BE2C (cell line): ENCODE measurements around the gene SLC6A12.

Source experiments
- DNase-seq: peaks from one replicate; pipeline ENCODE4 v3.0.0-alpha.2; 2020
- H3K27me3 ChIP-seq: fragments of 250-450 bp; sonication (Bioruptor Pico); 2 replicates; pipeline ENCODE4 v1.5.1; 2020; ENCODE audit warnings: mild to moderate bottlenecking
- H3K36me3 ChIP-seq: fragments of 250-450 bp; sonication (Bioruptor Pico); 2 replicates; pipeline ENCODE4 v1.5.1; 2020; ENCODE audit warnings: mild to moderate bottlenecking
- H3K4me1 ChIP-seq: fragments of 250-450 bp; sonication (Bioruptor Pico); 2 replicates; pipeline ENCODE4 v1.5.1; 2020
- H3K4me3 ChIP-seq: 2 replicates; pipeline ENCODE4 v1.5.1; 2011; ENCODE audit warnings: low read depth, low read length
- H3K9me3 ChIP-seq: fragments of 250-450 bp; sonication (Bioruptor Pico); 2 replicates; pipeline ENCODE4 v1.5.1; 2020
- TF ChIP-seq, protein P1 (sequence below): IDR thresholded peaks from 2 replicates; pipeline ENCODE4 v1.5.1; 2012; ENCODE audit warnings: mild to moderate bottlenecking, low read depth, low read length

SLC6A12 gene

DNA sequence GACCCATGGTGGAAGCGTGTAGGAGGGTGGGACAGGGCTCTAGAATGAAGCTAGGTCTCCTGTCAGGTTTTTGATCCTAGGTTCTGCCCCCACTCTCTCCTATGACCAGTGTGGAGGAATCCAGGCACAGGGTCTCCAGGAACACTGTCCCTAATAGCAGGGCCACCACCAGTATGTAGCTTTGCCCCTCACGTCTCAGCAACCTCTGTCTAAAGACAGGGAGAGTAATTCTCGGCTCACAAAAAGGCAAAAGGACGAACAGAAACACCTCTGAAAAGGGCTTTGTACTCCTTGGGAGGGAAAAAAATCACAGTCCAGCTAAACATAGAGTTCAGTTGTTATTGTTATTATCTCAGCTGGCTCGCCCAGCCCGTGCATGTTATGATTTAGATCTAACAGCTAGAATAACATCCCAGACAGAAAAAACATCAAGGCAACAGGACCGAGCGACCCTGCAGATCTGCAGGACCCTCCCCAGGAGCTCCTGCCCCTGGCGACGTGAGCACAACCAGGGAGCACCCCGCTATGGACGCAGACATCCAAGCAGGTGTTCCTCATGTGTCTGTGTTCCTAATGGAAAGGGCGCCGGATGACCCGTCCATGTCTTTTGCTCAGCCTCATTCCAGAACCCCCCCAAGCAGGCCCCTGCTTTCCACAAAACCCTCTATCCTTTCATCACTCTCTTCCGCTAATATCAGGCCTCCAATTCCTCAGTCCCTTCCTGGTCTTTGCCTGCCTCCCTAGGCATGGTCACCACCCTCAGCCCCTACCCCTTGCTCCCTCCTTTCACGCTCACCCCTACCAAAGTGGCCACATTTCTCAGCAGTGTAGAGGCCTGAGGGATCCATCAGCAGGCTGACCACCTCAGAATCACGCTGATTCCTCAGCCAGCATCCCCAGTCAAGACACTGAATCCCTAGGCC, 14.2 kb upstream of the SLC6A12 start:
- Histone ChIP-seq H3K4me3 (no peak overlapping the region), H3K36me3 (no peaks in the 10 kb centered on the region), H3K4me1 (no peaks in the 10 kb centered on the region), H3K9me3 (no peaks in the 10 kb centered on the region), H3K27me3 (no peaks in the 10 kb centered on the region)
- DNase-seq = no peak
- TF ChIP-seq, protein P1, sequence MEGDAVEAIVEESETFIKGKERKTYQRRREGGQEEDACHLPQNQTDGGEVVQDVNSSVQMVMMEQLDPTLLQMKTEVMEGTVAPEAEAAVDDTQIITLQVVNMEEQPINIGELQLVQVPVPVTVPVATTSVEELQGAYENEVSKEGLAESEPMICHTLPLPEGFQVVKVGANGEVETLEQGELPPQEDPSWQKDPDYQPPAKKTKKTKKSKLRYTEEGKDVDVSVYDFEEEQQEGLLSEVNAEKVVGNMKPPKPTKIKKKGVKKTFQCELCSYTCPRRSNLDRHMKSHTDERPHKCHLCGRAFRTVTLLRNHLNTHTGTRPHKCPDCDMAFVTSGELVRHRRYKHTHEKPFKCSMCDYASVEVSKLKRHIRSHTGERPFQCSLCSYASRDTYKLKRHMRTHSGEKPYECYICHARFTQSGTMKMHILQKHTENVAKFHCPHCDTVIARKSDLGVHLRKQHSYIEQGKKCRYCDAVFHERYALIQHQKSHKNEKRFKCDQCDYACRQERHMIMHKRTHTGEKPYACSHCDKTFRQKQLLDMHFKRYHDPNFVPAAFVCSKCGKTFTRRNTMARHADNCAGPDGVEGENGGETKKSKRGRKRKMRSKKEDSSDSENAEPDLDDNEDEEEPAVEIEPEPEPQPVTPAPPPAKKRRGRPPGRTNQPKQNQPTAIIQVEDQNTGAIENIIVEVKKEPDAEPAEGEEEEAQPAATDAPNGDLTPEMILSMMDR = no peak

DNA sequence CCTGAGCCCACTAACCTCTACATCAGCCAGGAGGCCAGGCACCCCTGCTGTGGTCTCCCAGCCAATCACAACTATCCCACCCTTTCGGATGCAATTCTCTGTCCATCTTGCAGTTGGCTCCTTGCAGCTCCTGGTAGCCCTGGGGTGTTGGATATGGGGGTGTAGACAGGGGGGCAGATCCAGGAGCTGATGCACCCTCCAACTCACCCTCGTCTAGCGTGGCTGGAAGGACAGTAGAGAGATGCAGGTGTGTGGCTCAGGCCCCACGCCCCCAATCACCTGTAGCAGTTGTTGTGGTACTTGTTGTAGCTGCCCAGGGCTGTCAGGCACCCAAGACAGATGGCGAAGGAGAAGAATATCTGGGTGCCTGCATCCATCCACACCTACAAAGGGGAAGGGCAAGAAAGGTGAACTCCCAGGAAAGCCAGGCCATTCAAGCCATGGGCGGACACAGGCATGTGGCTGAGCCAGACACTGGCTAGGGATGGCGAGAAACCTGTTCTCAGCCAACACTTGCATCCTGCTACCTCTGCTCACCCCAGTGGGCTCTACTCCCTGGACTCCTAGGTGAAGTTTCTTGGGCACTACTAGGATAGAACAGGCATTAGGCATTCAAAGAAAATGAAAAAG, 13.4 kb upstream of the SLC6A12 start:
- Histone ChIP-seq H3K27me3 (no peaks in the 10 kb centered on the region), H3K4me1 (no peaks in the 10 kb centered on the region), H3K9me3 (no peaks in the 10 kb centered on the region), H3K4me3 (no peak overlapping the region), H3K36me3 (no peaks in the 10 kb centered on the region)
- DNase-seq = no peak
- TF ChIP-seq, protein P1 = no peak

DNA sequence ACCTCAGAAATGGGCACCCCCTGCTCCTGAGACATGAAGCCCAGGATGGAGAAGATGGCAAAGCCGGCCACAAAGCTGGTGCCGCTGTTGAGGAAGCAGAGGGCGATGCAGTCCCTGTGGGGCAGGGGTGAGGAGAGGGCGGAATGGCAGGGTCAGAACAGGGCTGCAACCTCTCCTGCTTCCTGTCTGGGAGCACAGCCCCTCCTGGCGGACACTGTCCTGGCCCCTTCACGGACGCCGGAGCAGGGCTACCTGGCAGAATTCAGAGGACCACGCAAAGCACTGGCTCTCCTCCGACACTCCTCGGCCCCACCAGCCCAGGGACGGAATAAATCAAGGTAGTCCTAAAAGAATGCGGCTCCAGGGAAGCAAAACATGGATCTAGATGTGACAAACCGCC, 12.4 kb upstream of the SLC6A12 start:
- Histone ChIP-seq H3K9me3 (no peaks in the 10 kb centered on the region), H3K27me3 (no peaks in the 10 kb centered on the region), H3K4me3 (no peak overlapping the region)

GRCh38 chr12:225012-225411, 11.1 kb upstream of the SLC6A12 start:
- TF ChIP-seq, protein P1 = no peak

More for the DNA sequence above, 12.4 kb upstream of the SLC6A12 start:
- no peaks in the 10 kb centered on the region for H3K36me3 ChIP-seq
- TF ChIP-seq, protein P1 = no peak
- DNase-seq = no peak
- no peaks in the 10 kb centered on the region for H3K4me1 ChIP-seq

GRCh38 chr12:224330-224729, 10.4 kb upstream of the SLC6A12 start:
- TF ChIP-seq, protein P1 = no peak
- no peak overlapping the region for H3K4me3 ChIP-seq
- no peaks in the 10 kb centered on the region for H3K4me1 ChIP-seq
- H3K9me3 ChIP-seq = no peaks in the 10 kb centered on the region
- H3K27me3 ChIP-seq = no peaks in the 10 kb centered on the region
- no peak for DNase-seq
- H3K36me3 ChIP-seq = no peaks in the 10 kb centered on the region

More at GRCh38 chr12:225012-225411, 11.1 kb upstream of the SLC6A12 start:
- Histone ChIP-seq H3K36me3 (no peaks in the 10 kb centered on the region), H3K4me1 (no peaks in the 10 kb centered on the region), H3K4me3 (no peak overlapping the region), H3K9me3 (no peaks in the 10 kb centered on the region), H3K27me3 (no peaks in the 10 kb centered on the region)
- DNase-seq = no peak

GRCh38 chr12:223841-224240, 9.9 kb upstream of the SLC6A12 start:
- no peaks in the 10 kb centered on the region for H3K36me3 ChIP-seq
- TF ChIP-seq, protein P1 = no peak
- H3K4me3 ChIP-seq = no peak overlapping the region
- no peaks in the 10 kb centered on the region for H3K27me3 ChIP-seq
- DNase-seq = no peak
- no peaks in the 10 kb centered on the region for H3K4me1 ChIP-seq
- no peaks in the 10 kb centered on the region for H3K9me3 ChIP-seq
